ENCODE data around the gene KRTAP5-5. TPM values are rescaled to one million over a fixed set of nuclear protein-coding genes. Genes with fewer than 3 reads are reported as not detected.

Gene KRTAP5-5
- total RNA-seq, 1 donor from 2014 or later = not detected

GRCh38 chr11:1651411-1651980, 21.9 kb downstream of the KRTAP5-5 start:
- Mint-ChIP-seq H3K36me3 (ENCODE audit: unreplicated experiment) (no peaks in the 10 kb centered on the region), H3K4me1 (ENCODE audit: unreplicated experiment) (no peaks in the 10 kb centered on the region), H3K27me3 (ENCODE audit: unreplicated experiment) (peaks cover 28% of the 10 kb centered on the region), H3K9me3 (ENCODE audit: unreplicated experiment) (no peaks in the 10 kb centered on the region), H3K27ac (ENCODE audit: unreplicated experiment) (no peak overlapping the region), H3K4me3 (ENCODE audit: unreplicated experiment) (no peak overlapping the region)
- no peak for TF ChIP-seq CTCF (IDR thresholded peaks at IDR 0.05)
- no peak for DNase-seq (ENCODE audit: extremely low spot score, unreplicated experiment)

- Mint-ChIP-seq H3K9me3 (ENCODE audit: unreplicated experiment) (no peaks in the 10 kb centered on the region), H3K27me3 (ENCODE audit: unreplicated experiment) (peaks cover 32% of the 10 kb centered on the region), H3K36me3 (ENCODE audit: unreplicated experiment) (no peaks in the 10 kb centered on the region), H3K4me3 (ENCODE audit: unreplicated experiment) (no peak overlapping the region), H3K27ac (ENCODE audit: unreplicated experiment) (no peak overlapping the region), H3K4me1 (ENCODE audit: unreplicated experiment) (no peaks in the 10 kb centered on the region)
- no peak for TF ChIP-seq CTCF (IDR thresholded peaks at IDR 0.05)
- no peak for DNase-seq (ENCODE audit: extremely low spot score, unreplicated experiment)
Observed at GRCh38 chr11:1652026-1652425, 22.5 kb downstream of the KRTAP5-5 start.

- no peaks in the 10 kb centered on the region for H3K36me3 Mint-ChIP-seq (ENCODE audit: unreplicated experiment)
- H3K4me3 Mint-ChIP-seq (ENCODE audit: unreplicated experiment) = no peak overlapping the region
- no peaks in the 10 kb centered on the region for H3K9me3 Mint-ChIP-seq (ENCODE audit: unreplicated experiment)
- no peak for DNase-seq (ENCODE audit: extremely low spot score, unreplicated experiment)
- no peaks in the 10 kb centered on the region for H3K4me1 Mint-ChIP-seq (ENCODE audit: unreplicated experiment)
- H3K27me3 Mint-ChIP-seq (ENCODE audit: unreplicated experiment) = peaks cover 29% of the 10 kb centered on the region
- no peak overlapping the region for H3K27ac Mint-ChIP-seq (ENCODE audit: unreplicated experiment)
- TF ChIP-seq CTCF (IDR thresholded peaks at IDR 0.05) = no peak
Observed at GRCh38 chr11:1652442-1652770, 22.8 kb downstream of the KRTAP5-5 start.

GRCh38 chr11:1652771-1653540, 23.4 kb downstream of the KRTAP5-5 start:
- DNase-seq (ENCODE audit: extremely low spot score, unreplicated experiment) = peak; percentile 93
- Mint-ChIP-seq H3K27me3 (ENCODE audit: unreplicated experiment) (peaks cover 27% of the 10 kb centered on the region), H3K27ac (ENCODE audit: unreplicated experiment) (no peak overlapping the region), H3K4me3 (ENCODE audit: unreplicated experiment) (no peak overlapping the region), H3K4me1 (ENCODE audit: unreplicated experiment) (no peaks in the 10 kb centered on the region), H3K36me3 (ENCODE audit: unreplicated experiment) (no peaks in the 10 kb centered on the region), H3K9me3 (ENCODE audit: unreplicated experiment) (no peaks in the 10 kb centered on the region)
- TF ChIP-seq CTCF (IDR thresholded peaks at IDR 0.05) = peak; percentile 99

GRCh38 chr11:1653541-1654387, 24.2 kb downstream of the KRTAP5-5 start:
- no peak for TF ChIP-seq CTCF (IDR thresholded peaks at IDR 0.05)
- Mint-ChIP-seq H3K4me1 (ENCODE audit: unreplicated experiment) (no peaks in the 10 kb centered on the region), H3K27me3 (ENCODE audit: unreplicated experiment) (peaks cover 27% of the 10 kb centered on the region), H3K9me3 (ENCODE audit: unreplicated experiment) (no peaks in the 10 kb centered on the region), H3K4me3 (ENCODE audit: unreplicated experiment) (no peak overlapping the region), H3K36me3 (ENCODE audit: unreplicated experiment) (no peaks in the 10 kb centered on the region), H3K27ac (ENCODE audit: unreplicated experiment) (no peak overlapping the region)
- no peak for DNase-seq (ENCODE audit: extremely low spot score, unreplicated experiment)
